Hematopoietic multipotent progenitor cell (in vitro differentiated cells): ENCODE results near the gene LIPE. TPM values are rescaled to one million over a fixed set of nuclear protein-coding genes. Genes with fewer than 3 reads are reported as not detected.

ENCODE experiments used
- DNase-seq, 3 donors: peaks; one replicate each; pipeline ENCODE4 v3.0.0-alpha.2; 2011 to 2015; ENCODE audit warnings: low read depth in 2 of 3, low spot score in 2 of 3
- small RNA-seq: library from RNA; depleted of rRNA; stranded (forward); fragments of <200 nt; gene quantifications from one replicate; pipeline ENCODE3, GENCODE V24; 2012
- total RNA-seq: library from RNA; depleted of rRNA; stranded (reverse); fragments of >200 nt; gene quantifications from one replicate; pipeline ENCODE4 v1.2.3, GENCODE V29; 2012

Gene LIPE
- total RNA-seq, 1 donor = 9.2 TPM

DNA sequence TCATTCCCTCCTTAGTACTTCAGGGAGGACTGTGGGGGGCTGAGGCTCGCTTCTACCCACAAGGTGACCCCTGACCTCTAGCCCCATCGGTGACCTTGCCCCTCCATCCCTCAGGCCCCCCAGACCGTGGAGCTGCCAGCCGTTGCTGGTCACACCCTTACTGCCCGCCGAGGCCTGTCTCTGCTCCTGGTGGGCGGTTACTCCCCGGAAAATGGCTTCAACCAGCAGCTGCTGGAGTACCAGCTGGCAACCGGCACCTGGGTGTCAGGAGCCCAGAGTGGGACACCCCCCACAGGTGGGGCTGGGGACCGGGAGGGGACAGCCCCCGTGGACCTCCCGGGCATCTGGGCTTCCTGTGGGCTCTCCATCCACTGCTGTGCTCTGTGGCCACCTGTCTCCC, 69.9 kb downstream of the LIPE start:
- no peak for DNase-seq

DNA sequence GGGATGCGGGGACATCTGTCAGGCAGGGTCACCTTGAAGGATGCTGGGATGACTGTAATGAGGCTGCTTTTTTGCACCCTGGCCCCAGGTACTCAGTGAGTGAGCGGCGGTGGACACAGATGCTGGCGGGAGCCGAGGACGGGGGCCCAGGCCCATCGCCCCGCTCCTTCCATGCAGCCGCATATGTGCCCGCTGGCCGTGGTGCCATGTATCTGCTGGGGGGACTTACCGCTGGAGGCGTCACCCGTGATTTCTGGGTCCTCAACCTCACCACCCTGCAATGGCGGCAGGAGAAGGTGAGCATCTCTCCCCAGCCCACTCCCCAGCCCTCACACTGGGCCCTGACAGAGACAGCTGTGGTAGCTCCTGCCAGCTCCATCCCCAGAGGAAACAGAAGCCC, 70.5 kb downstream of the LIPE start:
- no peak for DNase-seq

DNA sequence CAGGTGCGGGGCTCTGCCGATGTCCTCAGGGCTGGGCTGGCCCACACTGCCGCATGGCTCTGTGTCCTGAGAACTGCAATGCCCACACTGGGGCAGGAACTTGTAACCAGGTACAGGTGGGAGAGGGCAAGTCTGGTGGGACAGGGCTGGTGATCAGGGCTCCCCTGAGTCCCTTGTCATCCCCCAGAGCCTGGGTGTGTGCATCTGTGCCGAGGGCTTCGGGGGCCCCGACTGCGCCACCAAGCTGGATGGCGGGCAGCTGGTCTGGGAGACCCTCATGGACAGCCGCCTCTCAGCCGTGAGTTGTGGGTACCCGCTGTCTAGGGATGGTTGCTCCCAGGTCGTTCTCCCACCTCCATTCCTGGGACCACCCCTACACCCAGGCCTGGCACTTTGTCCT, 71.3 kb downstream of the LIPE start:
- DNase-seq = no peak

DNA sequence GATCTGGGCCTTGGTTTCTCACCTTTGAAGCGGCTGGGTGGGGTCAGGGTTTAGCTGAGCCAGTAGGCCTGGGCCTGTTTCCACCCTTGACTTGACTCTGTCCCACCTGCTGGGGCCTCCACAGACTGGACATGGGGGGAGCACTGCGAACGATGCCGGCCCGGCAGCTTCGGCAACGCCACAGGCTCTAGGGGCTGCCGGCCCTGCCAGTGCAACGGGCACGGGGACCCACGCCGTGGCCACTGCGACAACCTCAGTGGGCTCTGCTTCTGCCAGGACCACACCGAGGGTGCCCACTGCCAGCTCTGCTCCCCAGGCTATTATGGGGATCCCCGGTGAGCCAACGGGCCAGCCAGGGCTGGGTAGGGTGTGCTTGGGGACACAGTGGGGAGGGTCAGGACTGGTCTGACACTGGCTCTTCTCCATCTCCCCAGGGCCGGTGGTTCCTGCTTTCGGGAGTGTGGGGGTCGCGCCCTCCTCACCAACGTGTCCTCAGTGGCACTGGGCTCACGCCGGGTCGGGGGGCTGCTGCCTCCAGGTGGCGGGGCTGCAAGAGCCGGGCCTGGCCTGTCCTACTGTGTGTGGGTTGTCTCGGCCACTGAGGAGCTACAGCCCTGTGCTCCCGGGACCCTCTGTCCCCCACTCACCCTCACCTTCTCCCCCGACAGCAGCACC, 73.7 kb downstream of the LIPE start:
- DNase-seq = no peak

DNA sequence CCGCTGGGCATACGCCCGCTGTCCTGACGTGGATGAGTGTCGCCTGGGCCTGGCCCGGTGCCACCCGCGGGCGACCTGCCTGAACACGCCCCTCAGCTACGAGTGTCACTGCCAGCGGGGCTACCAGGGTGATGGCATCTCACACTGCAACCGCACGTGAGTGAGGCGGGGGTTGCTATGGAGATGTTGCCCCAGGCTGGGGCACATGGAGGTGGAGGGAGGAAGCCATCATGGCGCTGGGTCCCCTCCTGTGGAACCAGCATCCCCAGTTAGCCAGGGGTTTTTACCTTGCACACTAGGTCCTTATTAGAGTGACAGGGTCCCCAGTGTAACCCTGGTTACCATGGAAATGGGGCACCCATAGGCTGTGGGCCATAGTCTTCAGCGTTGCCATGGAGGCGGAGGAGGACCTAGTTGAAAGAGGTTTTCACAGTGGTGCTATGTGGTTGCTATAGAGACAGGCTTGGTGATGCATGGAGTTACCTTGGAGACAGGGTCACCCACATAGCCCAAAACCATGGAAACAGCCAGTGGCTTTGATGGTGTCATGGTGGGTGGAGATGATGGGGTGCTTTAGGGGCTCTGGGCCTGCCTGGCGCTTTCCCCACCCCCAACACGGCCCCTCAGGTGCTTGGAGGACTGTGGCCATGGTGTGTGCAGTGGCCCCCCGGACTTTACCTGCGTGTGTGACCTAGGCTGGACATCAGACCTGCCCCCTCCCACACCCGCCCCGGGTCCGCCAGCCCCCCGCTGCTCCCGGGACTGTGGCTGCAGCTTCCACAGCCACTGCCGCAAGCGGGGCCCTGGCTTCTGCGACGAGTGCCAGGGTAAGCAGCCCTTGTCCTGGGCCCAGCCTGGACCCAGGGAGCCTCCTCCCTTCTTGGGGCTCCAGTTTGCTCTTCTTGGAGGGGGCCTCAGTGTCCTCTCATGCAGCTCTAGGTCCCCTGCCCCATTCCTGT, 74.6 kb downstream of the LIPE start:
- DNase-seq = peak in 1 of 3 donors; percentile 5

Small RNA genes lying within 50 kb of the gene (small RNA-seq; reads per million reads assigned to genes)
- gene RNU4-60P = not detected

Other genes with a start within 250 kb of the LIPE start
- gene DEDD2, start 209.7 kb downstream of the LIPE start, total RNA-seq = 78.1 TPM
- 16.2 TPM for gene ZNF526, start 207.1 kb downstream of the LIPE start, total RNA-seq
- 24.5 TPM for gene GSK3A, start 184.8 kb downstream of the LIPE start, total RNA-seq
- 39.0 TPM for gene ERF, start 172.3 kb downstream of the LIPE start, total RNA-seq
- 43.1 TPM for gene CIC, start 158.1 kb downstream of the LIPE start, total RNA-seq
- gene PRR19, start 125.3 kb downstream of the LIPE start, total RNA-seq = 0.54 TPM
- gene PAFAH1B3, start 124.8 kb downstream of the LIPE start, total RNA-seq = 119 TPM
- not detected for gene TMEM145, start 114.1 kb downstream of the LIPE start, total RNA-seq
- 17.2 TPM for gene MEGF8, start 101.8 kb downstream of the LIPE start, total RNA-seq
- gene CNFN, start 37.1 kb downstream of the LIPE start, total RNA-seq = 1.1 TPM
- gene CXCL17, start 15.6 kb upstream of the LIPE start, total RNA-seq = not detected
- 1.3 TPM for gene CEACAM1, start 101.1 kb upstream of the LIPE start, total RNA-seq
- gene CEACAM8, start 167.5 kb upstream of the LIPE start, total RNA-seq = 0.27 TPM